Caco-2 (cell line): Measurements from ENCODE around the gene NECAB2. TPM values are rescaled to one million over a fixed set of nuclear protein-coding genes. Genes with fewer than 3 reads are reported as not detected.

Source experiments
- BruUV-seq: library from RNA; stranded (reverse); fragments of 400-500 nt; replicated peaks from 2 replicates; lab custom pipeline; 2021; lab: Mats Ljungman, UMichigan
- CTCF ChIA-PET: fragments of 300-600 bp; sonication (Branson Sonifier 250); formaldehyde crosslinking; loops from one replicate; lab custom pipeline; 2022; ENCODE audit warnings: antibody characterized with exemption; lab: Charles Lee
- POLR2A ChIA-PET: fragments of 300-600 bp; sonication (Branson Sonifier 250); formaldehyde crosslinking; loops from one replicate; lab custom pipeline; 2022; ENCODE audit warnings: antibody characterized with exemption; lab: Charles Lee
- DNase-seq, 2 experiments: peaks; one replicate each; pipeline versions ENCODE4 v3.0.0 to v3.0.0-alpha.2; 2020 to 2022
- H3K27me3 ChIP-seq: replicated peaks from 2 replicates; pipeline ENCODE4 v1.6.0; 2011; ENCODE audit warnings: low read length; ENCODE audit not compliant: control insufficient read depth, insufficient read depth
- H3K36me3 ChIP-seq: 2 replicates; pipeline ENCODE4 v1.5.1; 2011; ENCODE audit warnings: low read length; ENCODE audit not compliant: control insufficient read depth, insufficient read depth
- H3K4me1 ChIP-seq: fragments of 250-450 bp; sonication (Bioruptor Pico); 2 replicates; pipeline ENCODE4 v1.5.1; 2020; ENCODE audit warnings: mild to moderate bottlenecking
- H3K4me3 ChIP-seq: 2 replicates; pipeline ENCODE4 v1.5.1; 2011; ENCODE audit warnings: low read depth, mild to moderate bottlenecking, control low read depth, low read length
- H3K9me3 ChIP-seq: fragments of 250-450 bp; sonication (Bioruptor Pico); 2 replicates; pipeline ENCODE4 v1.5.1; 2020; ENCODE audit warnings: mild to moderate bottlenecking, moderate library complexity
- H3K27ac Mint-ChIP-seq: one replicate; pipeline ENCODE4 v1.8.0; 2022; ENCODE audit warnings: mixed read lengths; ENCODE audit not compliant: unreplicated experiment
- H3K27me3 Mint-ChIP-seq: one replicate; pipeline ENCODE4 v1.8.0; 2022; ENCODE audit warnings: mixed read lengths; ENCODE audit not compliant: insufficient read depth, unreplicated experiment
- H3K36me3 Mint-ChIP-seq: one replicate; pipeline ENCODE4 v1.8.0; 2022; ENCODE audit warnings: mild to moderate bottlenecking, mixed read lengths; ENCODE audit not compliant: insufficient read depth, unreplicated experiment
- H3K4me1 Mint-ChIP-seq: one replicate; pipeline ENCODE4 v1.8.0; 2022; ENCODE audit warnings: low read depth, mixed read lengths; ENCODE audit not compliant: unreplicated experiment
- H3K4me3 Mint-ChIP-seq: one replicate; pipeline ENCODE4 v1.8.0; 2022; ENCODE audit warnings: mild to moderate bottlenecking, moderate library complexity, mixed read lengths; ENCODE audit not compliant: unreplicated experiment
- H3K9me3 Mint-ChIP-seq: one replicate; pipeline ENCODE4 v1.8.0; 2022; ENCODE audit warnings: mixed read lengths; ENCODE audit not compliant: unreplicated experiment
- CTCF ChIP-seq, 2 experiments: fragments of 200-600 bp in 1 of 2; IDR thresholded peaks; 1 replicate in 1 of 2; 2 replicates in 1 of 2; pipeline versions ENCODE4 v1.5.1 to v1.8.0; 2011 to 2022; ENCODE audit warnings: antibody characterized with exemption in 1 of 2, control low read depth in 1 of 2, inconsistent platforms in 1 of 2, low read depth in 1 of 2, low read length in 1 of 2, mild to moderate bottlenecking in 1 of 2, moderate library complexity in 1 of 2; ENCODE audit not compliant: insufficient read depth in 1 of 2, severe bottlenecking in 1 of 2, unreplicated experiment in 1 of 2
- intact Hi-C: fragments of 100-400 bp; cut with micrococcal nuclease; formaldehyde crosslinking; loops from one replicate; pipeline ENCODE4 v1.10.0; 2022; ENCODE audit not compliant: unreplicated experiment
- total RNA-seq: library from RNA; stranded (reverse); gene quantifications from 2 replicates; pipeline ENCODE4 v1.2.3, GENCODE V29; 2022

Gene NECAB2
- total RNA-seq, 1 experiment from 2014 or later, result 0.68 TPM

GRCh38 chr16:84036982-84037425 is 69.0 kb downstream of the NECAB2 start:
- Mint-ChIP-seq H3K9me3 (peaks cover 7% of the 10 kb centered on the region), H3K27me3 (peaks cover 5% of the 10 kb centered on the region), H3K27ac (no peak overlapping the region), H3K36me3 (no peaks in the 10 kb centered on the region), H3K4me1 (no peaks in the 10 kb centered on the region), H3K4me3 (no peak overlapping the region)
- BruUV-seq, result no TSS peak
- POLR2A ChIA-PET, result no interaction called here
- Histone ChIP-seq H3K4me3 (no peak overlapping the region), H3K36me3 (no peaks in the 10 kb centered on the region), H3K27me3 (no peaks in the 10 kb centered on the region), H3K9me3 (no peaks in the 10 kb centered on the region; the same call in 1 of the 2 replicates), H3K4me1 (no peaks in the 10 kb centered on the region)
- intact Hi-C loops, result no loop called here
- DNase-seq, result no peak
- no peak for TF ChIP-seq CTCF (IDR thresholded peaks at IDR 0.05; ENCODE audit: insufficient read depth in 1 of 2, low read depth in 1 of 2, low read length in 1 of 2, severe bottlenecking in 1 of 2, unreplicated experiment in 1 of 2)
- CTCF ChIA-PET, result no interaction called here

GRCh38 chr16:84038469-84038868 is 70.4 kb downstream of the NECAB2 start:
- H3K9me3 ChIP-seq, result no peaks in the 10 kb centered on the region; the same call in 1 of the 2 replicates
- peaks cover 13% of the 10 kb centered on the region for H3K4me1 ChIP-seq
- Mint-ChIP-seq H3K4me3 (no peak overlapping the region), H3K9me3 (peaks cover 7% of the 10 kb centered on the region), H3K4me1 (peaks cover 9% of the 10 kb centered on the region), H3K36me3 (no peaks in the 10 kb centered on the region), H3K27me3 (peaks cover 5% of the 10 kb centered on the region), H3K27ac (no peak overlapping the region)
- H3K4me3 ChIP-seq, result no peak overlapping the region
- ChIA-PET CTCF (no interaction called here), POLR2A (no interaction called here)
- TF ChIP-seq CTCF (IDR thresholded peaks at IDR 0.05; ENCODE audit: insufficient read depth in 1 of 2, low read depth in 1 of 2, low read length in 1 of 2, severe bottlenecking in 1 of 2, unreplicated experiment in 1 of 2), result no peak
- H3K36me3 ChIP-seq, result no peaks in the 10 kb centered on the region
- no TSS peak for BruUV-seq
- intact Hi-C loops, result no loop called here
- no peak for DNase-seq
- H3K27me3 ChIP-seq, result no peaks in the 10 kb centered on the region

- BruUV-seq, result no TSS peak
- Mint-ChIP-seq H3K36me3 (no peaks in the 10 kb centered on the region), H3K4me1 (peaks cover 17% of the 10 kb centered on the region), H3K27ac (no peak overlapping the region), H3K4me3 (no peak overlapping the region), H3K27me3 (peaks cover 5% of the 10 kb centered on the region), H3K9me3 (peaks cover 7% of the 10 kb centered on the region)
- CTCF ChIA-PET, result interaction anchor here (1.9 kb wide), 1 partner anchor 86 kb away, joined by 5 read pairs; no protein-coding TSS in a partner anchor
- POLR2A ChIA-PET, result no interaction called here
- intact Hi-C loops, result no loop called here
- DNase-seq, result no peak
- no peak for TF ChIP-seq CTCF (IDR thresholded peaks at IDR 0.05; ENCODE audit: insufficient read depth in 1 of 2, low read depth in 1 of 2, low read length in 1 of 2, severe bottlenecking in 1 of 2, unreplicated experiment in 1 of 2)
- peaks cover 23% of the 10 kb centered on the region for H3K4me1 ChIP-seq
- no peaks in the 10 kb centered on the region for H3K27me3 ChIP-seq
- H3K9me3 ChIP-seq, result no peaks in the 10 kb centered on the region; the same call in 1 of the 2 replicates
- no peaks in the 10 kb centered on the region for H3K36me3 ChIP-seq
- H3K4me3 ChIP-seq, result no peak overlapping the region
Measured at GRCh38 chr16:84039696-84040095, 71.7 kb downstream of the NECAB2 start.
